ENCODE results near the gene CLCN2. TPM values are rescaled to one million over a fixed set of nuclear protein-coding genes. Genes with fewer than 3 reads are reported as not detected.
"Not testable (repeated sequence)": the region's sequence is repeated elsewhere in the genome, so short reads cannot be mapped to it uniquely, and the experiment has no call there.

CLCN2 gene
- total RNA-seq, 2 donors from 2014 or later = 2.3 to 2.6 TPM

DNA sequence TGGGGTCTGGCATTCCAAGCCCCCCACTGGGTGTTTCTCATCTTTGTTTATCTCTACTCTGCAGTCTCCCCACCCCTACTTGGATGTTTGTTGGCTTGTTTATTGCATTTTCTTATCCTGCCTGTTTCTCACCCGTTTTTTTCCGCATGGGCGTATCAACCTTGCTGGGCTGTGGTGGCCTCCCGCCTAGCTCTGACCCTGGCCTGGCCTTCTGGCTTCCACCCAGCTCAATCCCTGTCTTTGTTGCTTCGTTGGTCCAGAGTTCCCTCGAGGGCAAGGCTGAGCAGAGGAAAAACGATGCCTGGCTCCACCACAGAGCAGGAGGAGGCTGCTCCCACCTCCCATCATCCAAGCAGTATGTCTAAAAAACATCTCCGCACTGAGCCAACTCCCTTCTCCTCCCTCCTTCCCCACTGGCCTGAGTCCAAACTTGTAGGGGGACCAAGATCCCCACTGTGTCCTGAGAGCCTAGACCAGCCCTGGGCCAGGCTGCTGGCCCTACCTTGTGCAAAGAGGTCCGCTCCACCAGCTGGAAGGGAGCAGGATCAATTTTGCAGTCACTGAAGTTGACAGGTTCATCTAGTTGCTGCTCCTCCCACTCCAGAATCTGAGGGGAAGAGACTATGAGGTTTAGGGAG is 9.8 kb downstream of the CLCN2 start:
- DNase-seq = no peak
- intact Hi-C loops (cut with DNase I) = no loop called here
- peak in 1 of 2 donors; percentile 5 for ATAC-seq

DNA sequence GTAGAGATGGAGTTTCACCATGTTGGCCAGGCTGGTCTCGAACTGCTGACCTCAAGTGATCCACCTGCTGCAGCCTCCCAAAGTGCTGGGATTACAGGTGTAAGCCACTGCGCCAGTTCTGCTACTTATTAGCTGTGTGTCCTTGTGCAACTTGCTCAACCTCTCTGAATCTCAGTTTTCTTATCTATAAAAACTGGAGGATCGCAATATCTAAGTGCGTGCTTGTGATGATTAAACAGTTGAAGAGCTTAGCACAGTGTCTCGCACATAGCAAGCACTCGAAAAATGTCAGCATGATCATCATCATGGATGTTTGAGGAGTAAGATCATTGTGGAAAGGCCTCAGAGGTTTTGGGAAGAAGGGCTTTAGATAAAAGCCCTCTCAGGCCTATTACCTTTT is 10.8 kb downstream of the CLCN2 start:
- intact Hi-C loops (cut with DNase I) = no loop called here
- no peak for ATAC-seq
- no peak for DNase-seq

DNA sequence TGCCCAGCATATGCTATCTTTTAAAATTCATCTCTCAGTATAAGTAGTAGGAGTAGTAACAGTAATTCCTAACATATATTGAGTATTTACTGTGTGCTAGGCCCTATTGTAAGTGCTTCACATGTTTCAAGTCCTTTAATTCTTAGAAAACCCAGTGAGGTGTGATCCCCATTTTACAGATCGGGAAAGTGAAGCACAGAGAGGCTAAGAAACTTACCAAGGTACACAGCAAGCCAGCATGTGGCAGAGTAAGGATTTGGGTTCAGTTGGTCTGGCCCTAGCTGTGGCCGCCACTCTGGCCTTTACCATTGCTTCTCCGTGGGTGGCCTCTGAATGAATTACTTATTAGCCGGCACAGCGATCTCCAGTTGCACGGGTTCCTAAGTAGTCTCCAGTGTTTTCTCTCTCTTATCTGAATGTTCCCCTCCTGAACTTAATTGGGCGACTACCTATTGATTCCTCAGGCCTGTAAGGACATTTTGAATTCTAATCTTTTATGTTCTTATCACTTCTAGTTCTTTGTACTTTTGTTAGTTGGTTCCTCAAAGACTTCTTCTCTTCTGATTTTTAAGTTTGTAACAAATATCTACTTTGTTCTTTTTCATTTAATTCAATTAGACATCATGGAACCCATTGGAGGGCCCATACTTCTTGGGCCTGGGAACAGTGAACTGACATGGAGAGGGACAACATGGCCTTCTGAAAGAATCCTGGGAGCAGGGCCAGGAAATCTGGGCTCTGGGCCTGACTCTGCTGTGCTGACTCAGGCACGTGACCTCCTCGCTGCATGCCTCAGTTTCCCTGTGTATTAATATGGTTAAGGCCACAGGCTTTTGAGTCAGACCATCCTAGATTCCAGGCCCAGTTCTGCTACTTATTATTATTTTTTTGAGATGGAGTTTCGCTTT is 11.6 kb downstream of the CLCN2 start:
- no peak for ATAC-seq
- intact Hi-C loops (cut with DNase I) = no loop called here
- DNase-seq = no peak

DNA sequence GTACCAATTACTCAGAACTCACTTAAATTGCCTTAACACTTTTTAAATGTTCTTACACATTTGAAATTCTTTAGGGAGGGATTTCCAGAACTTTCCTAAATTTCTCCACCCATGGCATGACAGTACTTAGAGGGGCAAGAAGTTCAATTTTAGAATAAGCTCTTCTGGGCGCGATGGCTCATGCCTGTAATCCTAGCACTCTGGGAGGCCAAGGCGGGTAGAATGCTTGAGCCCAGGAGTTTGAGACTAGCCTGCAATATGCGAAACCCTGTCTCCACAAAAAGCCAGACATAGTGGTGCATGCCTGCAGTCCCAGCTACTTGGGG is 13.4 kb downstream of the CLCN2 start:
- ATAC-seq (no peak), DNase-seq (no peak)

DNA sequence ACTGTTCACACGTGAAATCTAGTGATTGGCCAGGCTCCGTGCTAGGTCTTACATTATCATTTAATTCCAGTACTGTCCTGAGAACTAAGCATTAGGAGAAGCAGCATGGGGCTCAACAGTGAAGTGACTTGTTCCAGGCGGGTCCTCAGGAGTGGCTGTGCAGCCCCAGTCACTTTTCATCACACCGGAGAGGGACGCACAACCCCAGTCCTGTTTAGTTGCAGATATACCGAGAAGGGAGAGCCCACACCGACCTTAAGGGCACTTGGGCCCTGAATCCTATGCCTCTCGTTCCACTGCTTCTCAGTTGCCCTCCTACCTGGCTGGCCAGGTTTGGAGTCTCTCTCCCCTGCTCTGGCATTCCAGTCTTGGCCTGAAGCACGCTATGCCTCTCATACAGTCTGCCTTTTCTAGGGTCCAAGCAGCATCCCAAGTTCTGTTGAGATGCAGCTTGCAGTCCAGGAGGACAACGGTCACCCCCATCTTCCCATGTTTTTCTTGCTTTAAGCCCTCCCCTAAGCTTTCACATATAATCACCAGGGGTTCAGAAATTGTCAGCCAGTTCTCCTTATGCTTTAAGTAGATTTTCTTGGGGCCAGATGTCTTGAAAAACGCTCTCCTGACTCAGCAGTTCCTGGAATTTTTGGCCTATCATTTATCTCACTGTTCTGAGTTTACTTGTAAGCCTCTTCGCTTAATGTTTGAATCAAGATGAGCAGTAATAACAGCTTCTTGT is 13.9 kb downstream of the CLCN2 start:
- ATAC-seq (no peak), DNase-seq (no peak)
- intact Hi-C loops (cut with DNase I) = no loop called here

More for the DNA sequence above, 13.4 kb downstream of the CLCN2 start:
- intact Hi-C loops (cut with DNase I) = no loop called here

DNA sequence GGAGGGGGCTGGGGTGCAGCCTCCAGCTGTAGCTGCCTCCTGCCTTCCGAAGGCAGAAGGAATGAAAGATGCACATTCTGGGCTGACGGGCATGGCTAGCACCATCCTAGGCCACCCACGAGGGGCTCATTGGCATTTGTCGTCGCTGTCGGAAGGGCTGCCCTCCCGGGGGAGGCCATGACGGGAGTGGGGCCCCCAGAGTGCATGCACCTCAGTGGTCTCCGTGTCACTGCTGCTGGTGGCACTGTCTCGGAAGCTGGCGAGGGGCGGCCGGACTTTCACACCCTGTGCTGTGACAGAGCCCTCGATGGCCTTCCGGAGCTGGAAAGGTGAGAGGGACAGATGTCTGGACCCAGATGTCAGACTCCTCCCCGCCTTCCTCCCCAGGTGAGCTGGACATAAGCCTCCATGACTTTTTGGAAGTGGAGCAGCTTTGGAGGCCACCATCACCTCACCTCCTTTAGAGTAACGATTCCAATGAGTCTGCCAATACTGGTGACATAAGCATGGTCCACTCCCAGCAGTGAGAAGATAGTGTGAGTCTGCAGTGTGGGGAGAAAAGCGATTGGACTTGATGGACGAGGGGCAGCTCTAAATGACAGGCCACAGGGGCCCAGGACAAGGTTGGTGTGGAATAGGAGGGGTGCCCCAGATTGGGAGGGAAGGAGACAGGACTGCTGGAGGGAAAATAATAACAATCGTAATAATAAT is 14.8 kb downstream of the CLCN2 start:
- intact Hi-C loops (cut with DNase I) = no loop called here
- DNase-seq (no peak), ATAC-seq (no peak)

DNA sequence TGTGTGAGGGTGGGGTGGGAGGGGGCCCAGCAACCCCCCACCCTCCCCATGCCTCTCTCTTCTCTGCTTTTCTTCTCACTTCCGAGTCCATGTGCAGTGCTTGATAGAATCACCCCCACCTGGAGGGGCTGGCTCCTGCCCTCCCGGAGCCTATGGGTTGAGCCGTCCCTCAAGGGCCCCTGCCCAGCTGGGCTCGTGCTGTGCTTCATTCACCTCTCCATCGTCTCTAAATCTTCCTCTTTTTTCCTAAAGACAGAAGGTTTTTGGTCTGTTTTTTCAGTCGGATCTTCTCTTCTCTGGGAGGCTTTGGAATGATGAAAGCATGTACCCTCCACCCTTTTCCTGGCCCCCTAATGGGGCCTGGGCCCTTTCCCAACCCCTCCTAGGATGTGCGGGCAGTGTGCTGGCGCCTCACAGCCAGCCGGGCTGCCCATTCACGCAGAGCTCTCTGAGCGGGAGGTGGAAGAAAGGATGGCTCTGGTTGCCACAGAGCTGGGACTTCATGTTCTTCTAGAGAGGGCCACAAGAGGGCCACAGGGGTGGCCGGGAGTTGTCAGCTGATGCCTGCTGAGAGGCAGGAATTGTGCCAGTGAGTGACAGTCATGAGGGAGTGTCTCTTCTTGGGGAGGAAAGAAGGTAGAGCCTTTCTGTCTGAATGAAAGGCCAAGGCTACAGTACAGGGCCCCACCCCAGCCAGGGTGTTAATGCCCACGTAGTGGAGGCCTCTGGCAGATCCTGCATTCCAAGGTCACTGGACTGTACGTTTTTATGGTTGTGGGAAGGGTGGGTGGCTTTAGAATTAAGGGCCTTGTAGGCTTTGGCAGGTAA is 15.9 kb downstream of the CLCN2 start:
- ATAC-seq (peak; percentile 67 to 79), DNase-seq (peak; percentile 59)
- intact Hi-C loops (cut with DNase I) = no loop called here

DNA sequence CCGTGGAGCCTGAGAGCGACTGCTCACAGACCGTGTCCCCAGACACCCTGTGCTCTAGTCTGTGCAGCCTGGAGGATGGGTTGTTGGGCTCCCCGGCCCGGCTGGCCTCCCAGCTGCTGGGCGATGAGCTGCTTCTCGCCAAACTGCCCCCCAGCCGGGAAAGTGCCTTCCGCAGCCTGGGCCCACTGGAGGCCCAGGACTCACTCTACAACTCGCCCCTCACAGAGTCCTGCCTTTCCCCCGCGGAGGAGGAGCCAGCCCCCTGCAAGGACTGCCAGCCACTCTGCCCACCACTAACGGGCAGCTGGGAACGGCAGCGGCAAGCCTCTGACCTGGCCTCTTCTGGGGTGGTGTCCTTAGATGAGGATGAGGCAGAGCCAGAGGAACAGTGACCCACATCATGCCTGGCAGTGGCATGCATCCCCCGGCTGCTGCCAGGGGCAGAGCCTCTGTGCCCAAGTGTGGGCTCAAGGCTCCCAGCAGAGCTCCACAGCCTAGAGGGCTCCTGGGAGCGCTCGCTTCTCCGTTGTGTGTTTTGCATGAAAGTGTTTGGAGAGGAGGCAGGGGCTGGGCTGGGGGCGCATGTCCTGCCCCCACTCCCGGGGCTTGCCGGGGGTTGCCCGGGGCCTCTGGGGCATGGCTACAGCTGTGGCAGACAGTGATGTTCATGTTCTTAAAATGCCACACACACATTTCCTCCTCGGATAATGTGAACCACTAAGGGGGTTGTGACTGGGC is 16.7 kb downstream of the CLCN2 start:
- no peak for ATAC-seq
- intact Hi-C loops (cut with DNase I) = no loop called here
- DNase-seq = no peak

DNA sequence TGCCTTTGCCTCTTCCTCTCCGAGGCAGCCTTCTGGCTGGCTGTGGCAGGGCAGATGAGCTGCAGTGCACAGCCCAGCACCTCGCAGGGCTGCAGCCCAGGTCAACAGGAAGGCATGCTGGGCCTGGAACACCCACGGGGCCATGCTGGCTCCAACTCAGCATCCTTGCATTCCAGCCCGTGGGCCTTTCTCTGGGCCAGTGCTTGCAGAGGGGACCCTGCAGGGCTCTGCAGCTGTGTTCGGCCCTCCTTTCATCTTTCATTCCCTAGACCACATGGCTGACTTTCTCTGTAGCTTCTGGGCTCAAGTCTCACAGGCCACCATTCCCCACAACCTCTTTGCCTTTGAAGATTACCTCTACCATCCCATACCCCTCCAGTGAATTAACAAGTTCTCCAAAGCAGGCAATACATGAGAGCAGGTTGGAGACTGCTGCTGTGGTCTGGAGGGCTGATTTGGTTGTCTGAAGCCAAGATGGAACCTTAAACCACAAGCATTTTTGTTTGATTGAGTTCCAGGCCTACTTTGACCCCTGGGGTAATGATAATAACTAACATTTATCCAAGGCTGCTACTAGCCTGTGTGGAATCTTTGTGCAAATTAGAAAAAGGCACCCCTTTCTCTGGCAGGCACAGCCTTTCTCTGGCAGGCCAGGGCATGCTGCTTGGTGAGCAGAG is 18.1 kb downstream of the CLCN2 start:
- no peak for DNase-seq
- intact Hi-C loops (cut with DNase I) = no loop called here
- ATAC-seq = no peak

DNA sequence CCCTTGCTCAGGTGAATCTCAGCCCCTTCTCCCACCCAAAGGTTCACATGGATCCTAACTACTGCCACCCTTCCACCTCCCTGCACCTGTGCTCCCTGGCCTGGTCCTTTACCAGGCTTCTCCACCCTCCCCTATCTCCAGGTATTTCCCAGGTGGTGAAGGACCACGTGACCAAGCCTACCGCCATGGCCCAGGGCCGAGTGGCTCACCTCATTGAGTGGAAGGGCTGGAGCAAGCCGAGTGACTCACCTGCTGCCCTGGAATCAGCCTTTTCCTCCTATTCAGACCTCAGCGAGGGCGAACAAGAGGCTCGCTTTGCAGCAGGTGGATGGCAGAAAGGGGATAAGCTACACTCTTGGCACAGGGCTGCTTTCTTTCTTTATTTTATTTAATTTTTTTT is 19.5 kb downstream of the CLCN2 start:
- ATAC-seq (no peak), DNase-seq (no peak)
- intact Hi-C loops (cut with DNase I) = no loop called here

DNA sequence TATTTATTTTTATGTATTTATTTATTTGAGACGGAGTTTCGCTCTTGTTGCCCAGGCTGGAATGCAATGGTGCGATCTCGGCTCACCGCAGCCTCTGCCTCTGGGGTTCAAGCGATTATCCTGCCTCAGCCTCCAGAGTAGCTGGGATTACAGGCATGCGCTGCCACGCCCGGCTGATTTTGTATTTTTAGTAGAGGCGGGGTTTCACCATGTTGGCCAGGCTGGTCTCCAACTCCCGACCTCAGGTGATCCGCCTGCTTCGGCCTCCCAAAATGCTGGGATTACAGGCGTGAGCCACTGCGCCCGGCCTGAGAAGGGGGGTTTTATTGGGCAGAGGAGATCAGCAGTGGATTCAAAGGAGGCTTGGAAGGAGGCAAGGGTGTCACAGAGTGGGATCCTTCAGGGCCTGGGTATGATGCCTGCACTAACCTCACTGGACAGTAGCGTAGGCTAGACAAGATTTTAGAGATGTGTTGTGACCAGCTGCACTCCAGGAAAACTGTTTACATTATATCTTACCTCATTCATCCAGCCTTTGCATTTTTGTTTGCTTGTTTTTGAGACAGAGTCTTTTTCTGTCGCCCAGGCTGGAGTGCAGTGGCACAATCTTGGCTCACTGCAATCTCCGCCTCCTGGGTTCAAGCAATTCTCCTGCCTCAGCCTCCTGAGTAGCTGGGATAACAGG is 21.8 kb downstream of the CLCN2 start:
- ATAC-seq; intact Hi-C loops (cut with DNase I); DNase-seq: not testable (repeated sequence)

DNA sequence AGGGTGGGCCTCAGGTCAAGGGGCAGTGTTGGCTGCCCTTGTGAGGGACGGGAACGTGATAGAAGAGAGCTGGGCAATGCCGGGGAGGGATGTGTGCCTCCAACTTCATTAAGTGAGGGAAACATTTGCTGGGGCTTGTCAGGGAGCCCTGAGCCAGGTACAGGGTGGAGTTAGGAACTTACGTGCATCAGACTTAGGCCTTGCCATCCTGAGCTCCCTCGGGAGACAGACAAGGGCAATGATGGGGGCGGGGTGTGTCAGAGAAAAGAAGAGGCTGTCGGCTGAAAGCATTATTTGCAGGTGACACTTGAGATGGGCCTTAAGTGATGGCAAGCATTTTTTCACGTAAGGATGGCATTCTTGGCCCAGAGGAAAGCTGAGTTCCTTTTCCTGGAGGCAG is 22.4 kb downstream of the CLCN2 start:
- intact Hi-C loops (cut with DNase I) = no loop called here
- no peak for ATAC-seq
- no peak for DNase-seq

DNA sequence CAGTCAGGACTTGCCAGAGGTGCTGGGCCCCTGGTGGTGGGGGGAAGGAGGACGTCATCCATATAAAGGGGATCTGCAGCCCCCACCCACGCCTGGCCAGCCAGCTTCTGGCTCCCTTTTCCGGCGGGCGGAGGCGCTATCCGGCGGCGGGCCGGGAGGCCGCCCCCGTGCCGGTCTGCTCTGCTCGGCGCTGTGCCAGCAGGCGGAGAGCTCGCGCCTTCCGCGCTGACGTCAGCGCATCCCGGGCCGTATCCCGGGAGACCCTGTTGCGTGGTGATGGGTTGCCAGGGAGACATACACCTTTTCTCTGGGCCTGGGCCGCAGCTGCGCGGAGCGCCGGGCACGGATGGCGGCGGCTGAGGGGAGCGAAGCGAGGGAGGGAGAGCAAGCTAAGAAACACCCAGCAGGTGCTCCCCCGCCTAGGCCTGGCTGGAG is 22.9 kb downstream of the CLCN2 start:
- intact Hi-C loops (cut with DNase I) = no loop called here
- peak; percentile 91 for DNase-seq
- peak; percentile 39 to 57 for ATAC-seq

DNA sequence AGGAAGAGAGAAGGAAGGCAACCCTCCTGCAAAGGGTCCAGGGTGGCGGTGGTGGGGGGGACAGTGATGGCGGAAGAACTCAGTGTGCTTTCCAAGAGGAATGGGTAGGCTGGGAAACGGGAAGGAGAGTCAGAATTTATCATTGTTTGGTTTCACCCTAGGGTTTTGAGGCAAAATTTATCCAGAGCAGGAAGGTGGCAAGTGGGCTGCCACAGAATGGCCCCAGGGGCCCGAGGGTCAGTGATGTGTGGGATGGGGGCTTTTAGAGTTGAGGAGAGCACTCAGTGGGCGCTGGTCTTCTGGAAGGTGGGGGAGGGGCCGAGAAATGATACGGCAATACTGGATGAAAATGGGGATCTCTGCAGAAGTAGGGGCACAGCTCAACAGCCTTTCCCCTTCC is 23.4 kb downstream of the CLCN2 start:
- ATAC-seq (no peak), DNase-seq (no peak)
- intact Hi-C loops (cut with DNase I) = no loop called here

DNA sequence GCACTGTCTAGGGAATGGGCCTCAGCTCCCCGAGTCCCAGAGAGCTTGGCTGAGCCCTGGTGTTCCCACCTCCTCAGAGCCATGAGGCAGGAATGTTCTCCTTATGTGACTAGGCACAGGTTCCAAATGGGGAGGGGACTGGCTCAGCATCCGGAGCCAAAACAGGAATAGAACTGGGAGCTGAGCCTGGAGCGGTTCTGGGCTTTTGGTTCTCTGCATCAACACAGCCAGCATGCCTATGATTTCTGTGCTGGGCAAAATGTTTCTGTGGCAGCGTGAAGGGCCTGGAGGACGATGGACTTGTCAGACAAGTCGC is 24.0 kb downstream of the CLCN2 start, which contains the start of gene FAM131A:
FAM131A (plus strand) TSS at position 202 of the 316 bp plus-strand sequence; CDS start at position 233, 31 bp downstream.
- intact Hi-C loops (cut with DNase I) = no loop called here
- peak; percentile 17 to 54 for ATAC-seq
- peak; percentile 72 for DNase-seq

DNA sequence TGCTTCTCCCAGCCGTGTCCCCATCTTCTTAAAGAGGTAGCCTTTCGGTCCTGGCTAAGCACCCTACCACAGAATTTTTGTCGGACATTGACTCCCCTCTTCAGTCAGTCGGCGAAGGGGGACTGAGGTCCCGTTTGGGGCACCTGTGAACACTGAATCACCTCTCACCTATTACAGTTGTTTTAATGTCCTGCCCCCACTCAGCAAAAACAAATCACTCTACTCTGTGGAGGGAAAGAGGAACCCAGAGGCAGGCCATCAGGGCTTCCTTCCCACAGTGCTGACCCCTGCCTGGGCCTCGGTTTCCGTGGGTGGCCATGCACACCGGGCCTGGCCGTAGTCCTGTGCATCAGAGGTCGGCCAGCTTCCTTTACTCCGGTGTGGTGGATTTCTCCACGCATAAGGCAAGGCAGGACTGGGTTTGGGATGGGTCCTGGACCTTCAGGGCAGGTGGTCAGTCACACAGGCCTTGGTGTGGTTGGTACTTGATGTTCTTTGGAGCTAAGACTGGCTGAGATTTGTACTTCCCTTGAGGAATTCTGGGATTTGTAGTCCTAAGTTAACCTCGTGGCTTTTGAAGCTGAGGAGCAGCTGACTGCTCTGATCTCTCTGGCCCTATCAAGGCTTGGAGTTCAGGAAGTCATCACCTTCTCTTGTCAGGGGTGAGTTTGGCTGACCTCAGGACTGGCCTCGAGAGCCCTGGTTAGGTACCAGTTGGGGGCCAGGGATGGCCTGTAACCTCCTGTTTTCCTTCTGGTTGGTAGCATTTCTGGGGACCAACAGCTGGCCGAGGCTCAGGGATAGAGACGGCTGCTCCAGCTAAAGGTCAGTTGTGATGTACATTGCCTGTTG is 24.6 kb downstream of the CLCN2 start:
- DNase-seq = no peak
- peak; percentile 20 to 29 for ATAC-seq
- intact Hi-C loops (cut with DNase I) = no loop called here

Measured in left cardiac atrium (tissue), 4 donors.